HepG2 (cell line): ENCODE data around the gene STKLD1. TPM values are rescaled to one million over a fixed set of nuclear protein-coding genes. Genes with fewer than 3 reads are reported as not detected.

Experiments
- AHR ChIP-seq: IDR thresholded peaks from 2 replicates; pipeline ENCODE4 v1.6.1; 2018; ENCODE audit warnings: missing genetic modification reagents, missing compliant biosample characterization
- EED ChIP-seq: sonication (generic); formaldehyde crosslinking; IDR thresholded peaks from 2 replicates; pipeline ENCODE4 v1.5.0; 2020; ENCODE audit warnings: mild to moderate bottlenecking, missing genetic modification reagents
- FOXA3 ChIP-seq: IDR thresholded peaks from 2 replicates; pipeline ENCODE4 v1.6.1; 2016; ENCODE audit warnings: missing genetic modification reagents, missing compliant biosample characterization
- FOXJ3 ChIP-seq: sonication (generic); formaldehyde crosslinking; IDR thresholded peaks from 2 replicates; pipeline ENCODE4 v1.4.0; 2020; ENCODE audit warnings: missing genetic modification reagents, mild to moderate bottlenecking, borderline replicate concordance
- FOXP1 ChIP-seq, 2 experiments: fragments of 450-650 bp in 1 of 2; IDR thresholded peaks; 2 replicates each; pipeline ENCODE4 v1.6.1; 2017 to 2018; ENCODE audit warnings: antibody characterized with exemption in 1 of 2
- GPN1 ChIP-seq: sonication (generic); formaldehyde crosslinking; IDR thresholded peaks from 2 replicates; pipeline ENCODE4 v1.5.1; 2020; ENCODE audit warnings: missing genetic modification reagents, borderline replicate concordance
- HOXA5 ChIP-seq: sonication (generic); formaldehyde crosslinking; IDR thresholded peaks from 2 replicates; pipeline ENCODE4 v1.4.0; 2020; ENCODE audit warnings: missing genetic modification reagents
- HOXD1 ChIP-seq: sonication (generic); formaldehyde crosslinking; IDR thresholded peaks from 2 replicates; pipeline ENCODE4 v1.5.0; 2020; ENCODE audit warnings: missing genetic modification reagents
- MTF1 ChIP-seq: sonication (generic); formaldehyde crosslinking; IDR thresholded peaks from 2 replicates; pipeline ENCODE4 v1.5.0; 2020; ENCODE audit warnings: missing genetic modification reagents
- NFKB2 ChIP-seq: sonication (generic); formaldehyde crosslinking; IDR thresholded peaks from 2 replicates; pipeline ENCODE4 v1.4.0; 2020; ENCODE audit warnings: missing genetic modification reagents, borderline replicate concordance
- NR1H2 ChIP-seq: sonication (generic); formaldehyde crosslinking; IDR thresholded peaks from 2 replicates; pipeline ENCODE4 v1.8.1; 2022; ENCODE audit warnings: low read depth, missing genetic modification reagents, borderline replicate concordance
- RORA ChIP-seq: sonication (generic); formaldehyde crosslinking; IDR thresholded peaks from 2 replicates; pipeline ENCODE4 v1.5.0; 2020; ENCODE audit warnings: mild to moderate bottlenecking, missing genetic modification reagents, moderate library complexity
- SMYD3 ChIP-seq: sonication (generic); formaldehyde crosslinking; IDR thresholded peaks from 2 replicates; pipeline ENCODE4 v1.8.1; 2023; ENCODE audit warnings: mild to moderate bottlenecking, missing genetic modification reagents
- TBP ChIP-seq: sonication (generic); formaldehyde crosslinking; IDR thresholded peaks from 2 replicates; pipeline ENCODE4 v1.5.0; 2020; ENCODE audit warnings: missing genetic modification reagents
- TCF7 ChIP-seq: sonication (generic); IDR thresholded peaks from 2 replicates; pipeline ENCODE4 v1.6.1; 2016; ENCODE audit warnings: antibody characterized with exemption, low read depth
- THYN1 ChIP-seq: sonication (generic); formaldehyde crosslinking; IDR thresholded peaks from 2 replicates; pipeline ENCODE4 v1.8.1; 2023; ENCODE audit warnings: low read depth, mild to moderate bottlenecking, moderate library complexity, missing genetic modification reagents, borderline replicate concordance
- ZNF205 ChIP-seq: IDR thresholded peaks from 2 replicates; pipeline ENCODE4 v1.6.1; 2018; ENCODE audit warnings: missing biosample characterization, missing genetic modification reagents
- ZNF33A ChIP-seq: sonication (generic); formaldehyde crosslinking; IDR thresholded peaks from 2 replicates; pipeline ENCODE4 v1.5.1; 2020; ENCODE audit warnings: missing genetic modification reagents, mild to moderate bottlenecking, moderate library complexity, borderline replicate concordance
- ZNF430 ChIP-seq: sonication (generic); formaldehyde crosslinking; IDR thresholded peaks from 2 replicates; pipeline ENCODE4 v1.9.0; 2021; ENCODE audit warnings: mild to moderate bottlenecking, missing genetic modification reagents
- ZNF44 ChIP-seq: sonication (generic); formaldehyde crosslinking; IDR thresholded peaks from 2 replicates; pipeline ENCODE4 v1.5.1; 2020; ENCODE audit warnings: mild to moderate bottlenecking, missing genetic modification reagents
- ZNF441 ChIP-seq: sonication (generic); formaldehyde crosslinking; IDR thresholded peaks from 2 replicates; pipeline ENCODE4 v1.7.0; 2021; ENCODE audit warnings: missing genetic modification reagents, borderline replicate concordance
- ZNF512 ChIP-seq: sonication (generic); formaldehyde crosslinking; IDR thresholded peaks from 2 replicates; pipeline ENCODE4 v1.4.0; 2020; ENCODE audit warnings: mild to moderate bottlenecking, missing genetic modification reagents
- ZNF577 ChIP-seq: sonication (generic); formaldehyde crosslinking; IDR thresholded peaks from 2 replicates; pipeline ENCODE4 v1.4.0; 2020; ENCODE audit warnings: mild to moderate bottlenecking, low read depth, missing genetic modification reagents, borderline replicate concordance
- ZNF660 ChIP-seq: sonication (generic); formaldehyde crosslinking; IDR thresholded peaks from 2 replicates; pipeline ENCODE4 v1.5.1; 2020; ENCODE audit warnings: mild to moderate bottlenecking, low read depth, missing genetic modification reagents, borderline replicate concordance
- ZNF772 ChIP-seq: sonication (generic); formaldehyde crosslinking; IDR thresholded peaks from 2 replicates; pipeline ENCODE4 v1.5.0; 2020; ENCODE audit warnings: mild to moderate bottlenecking, missing genetic modification reagents
- ZNF83 ChIP-seq: sonication (generic); formaldehyde crosslinking; IDR thresholded peaks from 2 replicates; pipeline ENCODE4 v1.4.0; 2020; ENCODE audit warnings: missing genetic modification reagents, mild to moderate bottlenecking, borderline replicate concordance
- polyA plus RNA-seq, 8 experiments: library from polyadenylated mRNA; depleted of rRNA in 3 of 8; stranded (reverse) in 7 of 8; unstranded in 1 of 8; fragments of >200 nt; fragmentation: Illumina TruSeq in 4 of 8; extraction: Trizol in 4 of 8; gene quantifications; 2 replicates each; pipeline versions ENCODE4 v1.2.1 to v1.2.3, GENCODE V29; 2011 to 2016; ENCODE audit warnings: low read depth in 4 of 8, missing spikeins in 1 of 8, mixed read lengths in 1 of 8; ENCODE audit not compliant: insufficient read depth in 1 of 8
- total RNA-seq, 5 experiments: library from RNA; depleted of rRNA; stranded (reverse); fragments of >200 nt; fragmentation: Illumina TruSeq; extraction: Trizol; gene quantifications; 2 replicates each; pipeline ENCODE4 v1.2.3, GENCODE V29; 2016; ENCODE audit warnings: low read depth in 1 of 5
- TF ChIP-seq, protein P1 (sequence below): sonication (generic); formaldehyde crosslinking; IDR thresholded peaks from 2 replicates; pipeline ENCODE4 v1.8.0; 2022; ENCODE audit warnings: mild to moderate bottlenecking, missing genetic modification reagents, moderate library complexity
- TF ChIP-seq, protein P2 (sequence below): fragments of 450-650 bp; IDR thresholded peaks from 2 replicates; pipeline ENCODE4 v1.6.1; 2017

The STKLD1 gene
- total and polyA plus RNA-seq, 2 of the 13 experiments (the other 11 are each of a cell fraction or from before 2014, with no cell fraction given): 1.5 to 2.2 TPM

GRCh38 chr9:133335924-133336811, 40.0 kb upstream of the STKLD1 start, which contains the start of gene SURF6 (continued):
- TF ChIP-seq HOXD1 (CRISPR knock-in tag): peak; percentile 70; the same call in 1 of the 2 replicates
- peak; percentile 45; the same call in 1 of the 2 replicates for TF ChIP-seq FOXJ3 (CRISPR knock-in tag)
- TF ChIP-seq RORA (CRISPR knock-in tag): no peak
- no peak for TF ChIP-seq TCF7
- peak; percentile 96 for TF ChIP-seq ZNF430 (CRISPR knock-in tag)
- TF ChIP-seq ZNF441 (CRISPR knock-in tag): peak; percentile 52; the same call in 1 of the 2 replicates
- TF ChIP-seq HOXA5 (CRISPR knock-in tag): peak; percentile 97
- peak; percentile 77 for TF ChIP-seq FOXA3 (CRISPR knock-in tag)
- TF ChIP-seq THYN1: no peak
- TF ChIP-seq ZNF33A (CRISPR knock-in tag): no peak
- TF ChIP-seq, protein P1, sequence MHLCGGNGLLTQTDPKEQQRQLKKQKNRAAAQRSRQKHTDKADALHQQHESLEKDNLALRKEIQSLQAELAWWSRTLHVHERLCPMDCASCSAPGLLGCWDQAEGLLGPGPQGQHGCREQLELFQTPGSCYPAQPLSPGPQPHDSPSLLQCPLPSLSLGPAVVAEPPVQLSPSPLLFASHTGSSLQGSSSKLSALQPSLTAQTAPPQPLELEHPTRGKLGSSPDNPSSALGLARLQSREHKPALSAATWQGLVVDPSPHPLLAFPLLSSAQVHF: peak; percentile 67; the same call in 1 of the 2 replicates
- no peak for TF ChIP-seq FOXP1 (IDR thresholded peaks at IDR 0.05)
- no peak for TF ChIP-seq FOXP1 (CRISPR knock-in tag; IDR thresholded peaks at IDR 0.05)
- TF ChIP-seq AHR: peak; percentile 78
- TF ChIP-seq ZNF660 (CRISPR knock-in tag): no peak
- TF ChIP-seq NR1H2 (CRISPR knock-in tag): peak; percentile 37; the same call in 1 of the 2 replicates
- peak; percentile 91 for TF ChIP-seq ZNF205
- TF ChIP-seq, protein P2, sequence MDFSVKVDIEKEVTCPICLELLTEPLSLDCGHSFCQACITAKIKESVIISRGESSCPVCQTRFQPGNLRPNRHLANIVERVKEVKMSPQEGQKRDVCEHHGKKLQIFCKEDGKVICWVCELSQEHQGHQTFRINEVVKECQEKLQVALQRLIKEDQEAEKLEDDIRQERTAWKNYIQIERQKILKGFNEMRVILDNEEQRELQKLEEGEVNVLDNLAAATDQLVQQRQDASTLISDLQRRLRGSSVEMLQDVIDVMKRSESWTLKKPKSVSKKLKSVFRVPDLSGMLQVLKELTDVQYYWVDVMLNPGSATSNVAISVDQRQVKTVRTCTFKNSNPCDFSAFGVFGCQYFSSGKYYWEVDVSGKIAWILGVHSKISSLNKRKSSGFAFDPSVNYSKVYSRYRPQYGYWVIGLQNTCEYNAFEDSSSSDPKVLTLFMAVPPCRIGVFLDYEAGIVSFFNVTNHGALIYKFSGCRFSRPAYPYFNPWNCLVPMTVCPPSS: no peak
- peak; percentile 25; the same call in 1 of the 2 replicates for TF ChIP-seq SMYD3 (CRISPR knock-in tag)
- TF ChIP-seq EED (CRISPR knock-in tag): no peak; the same call in 1 of the 2 replicates
- peak; percentile 20; the same call in 1 of the 2 replicates for TF ChIP-seq MTF1 (CRISPR knock-in tag)
- TF ChIP-seq ZNF83 (CRISPR knock-in tag): 0 out of 2 replicates have a peak, but pooled peaks have one; percentile 26
- no peak; the same call in 1 of the 2 replicates for TF ChIP-seq GPN1 (CRISPR knock-in tag)
- TF ChIP-seq ZNF44: no peak
- TF ChIP-seq TBP (CRISPR knock-in tag): no peak
- TF ChIP-seq ZNF512 (CRISPR knock-in tag): no peak
- TF ChIP-seq ZNF577: no peak
- TF ChIP-seq NFKB2 (CRISPR knock-in tag): peak; percentile 83; the same call in 1 of the 2 replicates
- peak; percentile 79 for TF ChIP-seq ZNF772 (CRISPR knock-in tag)
